Smooth muscle cell (in vitro differentiated cells): ENCODE data around the gene TMEM163. TPM values are rescaled to one million over a fixed set of nuclear protein-coding genes. Genes with fewer than 3 reads are reported as not detected.

Experiments used
- DNase-seq: peaks from one replicate; lab custom pipeline; 2025; ENCODE audit not compliant: unreplicated experiment; lab: John Stamatoyannopoulos, UW
- H2AFZ ChIP-seq: fragments of 200-600 bp; sonication (generic); 2 replicates; pipeline ENCODE4 v1.6.0; 2016; ENCODE audit warnings: antibody characterized with exemption, low read depth, mild to moderate bottlenecking
- H3F3A ChIP-seq: fragments of 200-600 bp; sonication (generic); 2 replicates; pipeline ENCODE4 v1.6.0; 2017; ENCODE audit warnings: antibody characterized with exemption, low read depth
- H3K27ac ChIP-seq: fragments of 200-600 bp; sonication (generic); 2 replicates; pipeline ENCODE4 v1.5.1; 2016; ENCODE audit warnings: low read depth, mild to moderate bottlenecking
- H3K27me3 ChIP-seq: fragments of 200-600 bp; sonication (generic); 2 replicates; pipeline ENCODE4 v1.6.1; 2016; ENCODE audit warnings: low read depth, mild to moderate bottlenecking
- H3K36me3 ChIP-seq: fragments of 200-600 bp; sonication (generic); 2 replicates; pipeline ENCODE4 v1.5.1; 2016; ENCODE audit warnings: low read depth
- H3K4me1 ChIP-seq: fragments of 200-600 bp; sonication (generic); 2 replicates; pipeline ENCODE4 v1.5.1; 2016; ENCODE audit warnings: low read depth
- H3K4me2 ChIP-seq: fragments of 200-600 bp; sonication (generic); 2 replicates; pipeline ENCODE4 v1.6.0; 2016; ENCODE audit warnings: mild to moderate bottlenecking
- H3K4me3 ChIP-seq: fragments of 200-600 bp; sonication (generic); 2 replicates; pipeline ENCODE4 v1.5.1; 2016; ENCODE audit warnings: mild to moderate bottlenecking
- H3K79me2 ChIP-seq: fragments of 200-600 bp; sonication (generic); 2 replicates; pipeline ENCODE4 v1.6.0; 2016; ENCODE audit warnings: low read depth, mild to moderate bottlenecking
- H3K9ac ChIP-seq: fragments of 200-600 bp; sonication (generic); 2 replicates; pipeline ENCODE4 v1.6.0; 2016; ENCODE audit warnings: low read depth
- H3K9me3 ChIP-seq: fragments of 200-600 bp; sonication (generic); replicated peaks from 2 replicates; pipeline ENCODE4 v1.5.1; 2016; ENCODE audit warnings: low read depth
- H4K20me1 ChIP-seq: fragments of 200-600 bp; sonication (generic); 2 replicates; pipeline ENCODE4 v1.6.0; 2016; ENCODE audit warnings: low read depth
- WGBS: methylation state at CpG from one replicate; pipeline ENCODE4 v1.1.7; 2016; ENCODE audit warnings: low lambda C conversion rate; 5-methylcytosine and 5-hydroxymethylcytosine counted together
- polyA plus RNA-seq: library from polyadenylated mRNA; unstranded; fragments of >200 nt; fragmentation: Nextera tagmentation; extraction: Ambion mirVana; gene quantifications from 2 replicates; pipeline ENCODE4 v1.2.1, GENCODE V29; 2016
- total RNA-seq: library from RNA; depleted of rRNA; stranded (reverse); fragments of >200 nt; gene quantifications from 2 replicates; pipeline ENCODE4 v1.2.3, GENCODE V29; 2014
- TF ChIP-seq, protein P1 (sequence below): fragments of 200-600 bp; sonication (generic); IDR thresholded peaks from 2 replicates; pipeline ENCODE4 v1.5.1; 2017; ENCODE audit warnings: borderline replicate concordance, mild to moderate bottlenecking, antibody characterized with exemption; ENCODE audit not compliant: insufficient read depth, poor library complexity, severe bottlenecking

Gene TMEM163
- total and polyA plus RNA-seq, 2 experiments from 2014 or later, result 0.31 TPM; not detected in 1

DNA sequence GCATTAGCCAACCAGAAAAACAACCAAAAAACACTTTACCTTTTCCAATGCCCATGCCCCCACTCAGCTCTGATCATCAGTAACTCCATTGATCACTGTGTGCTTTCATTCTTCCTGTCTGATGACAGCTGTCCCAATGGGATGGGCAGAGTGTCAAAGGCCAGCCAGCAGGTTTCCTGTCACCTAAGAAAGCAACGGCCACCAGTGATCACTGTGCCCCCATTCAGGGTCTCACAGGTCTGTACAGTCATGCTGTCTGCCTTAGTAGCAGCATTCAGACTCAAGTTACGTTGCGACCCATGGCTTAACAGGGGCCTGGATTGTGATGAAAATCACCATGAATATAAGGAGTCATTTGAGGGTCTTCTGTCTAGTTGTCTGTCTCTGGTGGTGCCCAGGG is 280.4 kb downstream of the TMEM163 start:
- H3K4me3 ChIP-seq, result no peak overlapping the region
- H3K79me2 ChIP-seq, result no peaks in the 10 kb centered on the region
- no peak overlapping the region for H3K9ac ChIP-seq
- no peak overlapping the region for H2AFZ ChIP-seq
- no peaks in the 10 kb centered on the region for H3K9me3 ChIP-seq
- TF ChIP-seq, protein P1, sequence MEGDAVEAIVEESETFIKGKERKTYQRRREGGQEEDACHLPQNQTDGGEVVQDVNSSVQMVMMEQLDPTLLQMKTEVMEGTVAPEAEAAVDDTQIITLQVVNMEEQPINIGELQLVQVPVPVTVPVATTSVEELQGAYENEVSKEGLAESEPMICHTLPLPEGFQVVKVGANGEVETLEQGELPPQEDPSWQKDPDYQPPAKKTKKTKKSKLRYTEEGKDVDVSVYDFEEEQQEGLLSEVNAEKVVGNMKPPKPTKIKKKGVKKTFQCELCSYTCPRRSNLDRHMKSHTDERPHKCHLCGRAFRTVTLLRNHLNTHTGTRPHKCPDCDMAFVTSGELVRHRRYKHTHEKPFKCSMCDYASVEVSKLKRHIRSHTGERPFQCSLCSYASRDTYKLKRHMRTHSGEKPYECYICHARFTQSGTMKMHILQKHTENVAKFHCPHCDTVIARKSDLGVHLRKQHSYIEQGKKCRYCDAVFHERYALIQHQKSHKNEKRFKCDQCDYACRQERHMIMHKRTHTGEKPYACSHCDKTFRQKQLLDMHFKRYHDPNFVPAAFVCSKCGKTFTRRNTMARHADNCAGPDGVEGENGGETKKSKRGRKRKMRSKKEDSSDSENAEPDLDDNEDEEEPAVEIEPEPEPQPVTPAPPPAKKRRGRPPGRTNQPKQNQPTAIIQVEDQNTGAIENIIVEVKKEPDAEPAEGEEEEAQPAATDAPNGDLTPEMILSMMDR, result no peak
- 96% methylated on average over 3 of the region's 3 CpGs for WGBS
- H3K4me1 ChIP-seq, result no peaks in the 10 kb centered on the region
- no peaks in the 10 kb centered on the region for H4K20me1 ChIP-seq
- DNase-seq, result no peak
- no peak overlapping the region for H3K4me2 ChIP-seq
- H3K27ac ChIP-seq, result no peak overlapping the region
- no peaks in the 10 kb centered on the region for H3K27me3 ChIP-seq
- no peaks in the 10 kb centered on the region for H3F3A ChIP-seq
- H3K36me3 ChIP-seq, result no peaks in the 10 kb centered on the region

DNA sequence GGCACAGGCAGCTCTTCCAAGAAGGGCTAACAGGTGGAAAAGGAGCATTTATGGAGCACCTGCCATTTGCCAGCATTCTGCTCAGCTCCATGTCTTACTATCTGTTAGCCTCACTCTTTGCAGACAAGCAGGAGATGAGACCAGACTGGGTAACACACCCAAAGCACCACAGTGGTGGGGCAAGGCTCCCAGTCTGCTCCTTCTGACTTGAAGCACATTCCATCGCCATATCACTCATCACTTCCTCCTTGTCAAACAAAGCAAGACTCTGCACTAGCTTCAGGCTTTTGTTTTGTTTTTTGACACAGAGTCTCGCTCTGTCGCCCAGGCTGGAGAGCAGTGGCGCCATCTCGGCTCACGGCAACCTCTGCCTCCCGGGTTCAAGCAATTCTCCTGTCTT is 282.1 kb downstream of the TMEM163 start:
- TF ChIP-seq, protein P1, result no peak
- H2AFZ ChIP-seq, result no peak overlapping the region
- H3K27me3 ChIP-seq, result no peaks in the 10 kb centered on the region
- peaks cover 5% of the 10 kb centered on the region for H3K4me1 ChIP-seq
- WGBS, result 97% methylated on average over 7 of the region's 7 CpGs
- H4K20me1 ChIP-seq, result no peaks in the 10 kb centered on the region
- no peak for DNase-seq
- no peaks in the 10 kb centered on the region for H3K9me3 ChIP-seq
- H3F3A ChIP-seq, result no peaks in the 10 kb centered on the region
- no peaks in the 10 kb centered on the region for H3K36me3 ChIP-seq
- no peak overlapping the region for H3K4me2 ChIP-seq
- no peak overlapping the region for H3K9ac ChIP-seq
- no peaks in the 10 kb centered on the region for H3K79me2 ChIP-seq
- no peak overlapping the region for H3K4me3 ChIP-seq
- H3K27ac ChIP-seq, result no peak overlapping the region

DNA sequence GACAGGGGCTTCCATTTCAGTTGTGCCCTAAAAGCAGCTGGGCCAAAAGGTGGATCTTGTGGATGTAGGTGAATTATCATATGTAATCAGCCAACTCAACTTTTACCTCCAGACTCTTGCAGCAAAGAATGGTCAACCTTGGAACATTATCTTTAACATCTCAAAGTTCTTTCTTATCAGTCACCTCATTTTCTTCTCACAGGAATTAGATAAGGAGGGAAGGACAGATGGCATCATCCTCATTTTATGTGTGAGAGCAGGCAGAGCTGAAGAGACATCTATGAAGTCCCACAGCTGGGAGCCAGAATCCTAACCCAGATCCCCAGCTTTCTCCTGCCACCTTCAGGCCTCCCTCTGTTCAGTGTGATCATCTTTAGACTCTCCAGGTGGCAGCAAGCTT is 282.9 kb downstream of the TMEM163 start:
- TF ChIP-seq, protein P1, result no peak
- Histone ChIP-seq H3K4me3 (no peak overlapping the region), H3K36me3 (no peaks in the 10 kb centered on the region), H3K27ac (no peak overlapping the region), H3K4me1 (peaks cover 13% of the 10 kb centered on the region), H3K9ac (no peak overlapping the region), H3K9me3 (no peaks in the 10 kb centered on the region), H3K27me3 (no peaks in the 10 kb centered on the region), H3F3A (no peaks in the 10 kb centered on the region), H3K79me2 (no peaks in the 10 kb centered on the region), H4K20me1 (no peaks in the 10 kb centered on the region), H2AFZ (no peak overlapping the region), H3K4me2 (no peak overlapping the region)
- no peak for DNase-seq

DNA sequence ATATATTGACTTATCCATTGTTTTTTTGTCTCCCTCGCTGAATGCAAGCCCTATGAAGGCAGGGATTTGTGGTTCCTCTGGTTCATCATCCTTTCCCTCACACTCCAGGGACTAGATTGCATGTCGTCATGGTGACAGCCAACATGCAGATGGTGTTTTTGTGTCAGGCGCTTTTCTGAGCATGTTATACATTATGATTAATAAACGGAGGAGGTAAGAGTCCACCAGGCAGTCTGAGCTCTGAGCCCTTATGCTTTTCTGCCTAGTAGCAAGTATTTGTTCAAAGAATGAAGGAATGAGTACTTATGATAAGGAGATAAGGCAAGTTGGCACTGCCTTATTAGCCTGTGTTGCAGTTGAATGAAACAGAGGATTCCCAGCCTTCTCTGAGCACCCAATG is 283.3 kb downstream of the TMEM163 start:
- H3K36me3 ChIP-seq, result no peaks in the 10 kb centered on the region
- no peaks in the 10 kb centered on the region for H3K27me3 ChIP-seq
- no peaks in the 10 kb centered on the region for H3F3A ChIP-seq
- H3K9me3 ChIP-seq, result no peaks in the 10 kb centered on the region
- peaks cover 16% of the 10 kb centered on the region for H3K4me1 ChIP-seq
- no peak overlapping the region for H3K4me3 ChIP-seq
- no peaks in the 10 kb centered on the region for H3K79me2 ChIP-seq
- TF ChIP-seq, protein P1, result no peak
- no peak for DNase-seq
- H2AFZ ChIP-seq, result no peak overlapping the region
- H3K4me2 ChIP-seq, result no peak overlapping the region
- 96% methylated on average over 4 of the region's 4 CpGs for WGBS
- H3K27ac ChIP-seq, result no peak overlapping the region
- no peak overlapping the region for H3K9ac ChIP-seq
- no peaks in the 10 kb centered on the region for H4K20me1 ChIP-seq
